ENCODE results near the gene PIP4K2A. TPM values are rescaled to one million over a fixed set of nuclear protein-coding genes. Genes with fewer than 3 reads are reported as not detected.

The PIP4K2A gene
- total and polyA plus RNA-seq, 9 donors, result 4.3 to 85.6 (median 18.4) TPM

DNA sequence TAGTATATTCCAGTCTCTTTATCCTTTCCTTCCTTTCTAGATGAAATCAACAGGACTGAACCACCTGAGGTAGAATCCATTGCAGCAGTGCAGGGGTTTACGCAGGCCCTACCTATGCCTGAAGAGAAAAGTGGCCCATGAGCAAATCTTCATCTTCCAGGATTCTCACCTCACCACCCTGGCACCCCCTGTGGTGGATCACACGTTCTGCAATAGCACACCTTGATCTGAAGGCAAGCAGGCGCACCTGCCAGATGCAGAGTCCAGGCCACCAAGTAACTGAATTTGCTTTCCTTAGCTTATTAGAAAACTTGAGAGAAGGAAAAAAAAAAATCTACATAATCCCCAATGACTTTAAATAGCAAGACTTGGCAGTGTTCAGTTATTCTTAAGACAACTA, 121.4 kb downstream of the PIP4K2A start:
- 89 to 93% (median 90%) methylated on average over 3 of the region's 3 CpGs for WGBS, 3 donors
- Histone ChIP-seq H3K4me1 (ENCODE audit: insufficient read depth) (no peaks in the 10 kb centered on the region), H3K36me3 (no peaks in the 10 kb centered on the region), H3K9me3 (no peaks in the 10 kb centered on the region), H3K27ac (no peak overlapping the region), H3K4me3 (no peak overlapping the region), H3K27me3 (no peaks in the 10 kb centered on the region)
- DNase-seq, result no peak
- TF ChIP-seq, protein P1, sequence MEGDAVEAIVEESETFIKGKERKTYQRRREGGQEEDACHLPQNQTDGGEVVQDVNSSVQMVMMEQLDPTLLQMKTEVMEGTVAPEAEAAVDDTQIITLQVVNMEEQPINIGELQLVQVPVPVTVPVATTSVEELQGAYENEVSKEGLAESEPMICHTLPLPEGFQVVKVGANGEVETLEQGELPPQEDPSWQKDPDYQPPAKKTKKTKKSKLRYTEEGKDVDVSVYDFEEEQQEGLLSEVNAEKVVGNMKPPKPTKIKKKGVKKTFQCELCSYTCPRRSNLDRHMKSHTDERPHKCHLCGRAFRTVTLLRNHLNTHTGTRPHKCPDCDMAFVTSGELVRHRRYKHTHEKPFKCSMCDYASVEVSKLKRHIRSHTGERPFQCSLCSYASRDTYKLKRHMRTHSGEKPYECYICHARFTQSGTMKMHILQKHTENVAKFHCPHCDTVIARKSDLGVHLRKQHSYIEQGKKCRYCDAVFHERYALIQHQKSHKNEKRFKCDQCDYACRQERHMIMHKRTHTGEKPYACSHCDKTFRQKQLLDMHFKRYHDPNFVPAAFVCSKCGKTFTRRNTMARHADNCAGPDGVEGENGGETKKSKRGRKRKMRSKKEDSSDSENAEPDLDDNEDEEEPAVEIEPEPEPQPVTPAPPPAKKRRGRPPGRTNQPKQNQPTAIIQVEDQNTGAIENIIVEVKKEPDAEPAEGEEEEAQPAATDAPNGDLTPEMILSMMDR (IDR thresholded peaks at IDR 0.05), result no peak
- no peak for TF ChIP-seq EP300 (IDR thresholded peaks at IDR 0.05)
- TF ChIP-seq POLR2A (IDR thresholded peaks at IDR 0.05), result no peak
- intact Hi-C loops (cut with DNase I), result loop anchor here in 1 of 4 donors (10.0 kb wide), 1 partner anchor 122 kb away; the partner anchor contains the start of gene PIP4K2A

DNA sequence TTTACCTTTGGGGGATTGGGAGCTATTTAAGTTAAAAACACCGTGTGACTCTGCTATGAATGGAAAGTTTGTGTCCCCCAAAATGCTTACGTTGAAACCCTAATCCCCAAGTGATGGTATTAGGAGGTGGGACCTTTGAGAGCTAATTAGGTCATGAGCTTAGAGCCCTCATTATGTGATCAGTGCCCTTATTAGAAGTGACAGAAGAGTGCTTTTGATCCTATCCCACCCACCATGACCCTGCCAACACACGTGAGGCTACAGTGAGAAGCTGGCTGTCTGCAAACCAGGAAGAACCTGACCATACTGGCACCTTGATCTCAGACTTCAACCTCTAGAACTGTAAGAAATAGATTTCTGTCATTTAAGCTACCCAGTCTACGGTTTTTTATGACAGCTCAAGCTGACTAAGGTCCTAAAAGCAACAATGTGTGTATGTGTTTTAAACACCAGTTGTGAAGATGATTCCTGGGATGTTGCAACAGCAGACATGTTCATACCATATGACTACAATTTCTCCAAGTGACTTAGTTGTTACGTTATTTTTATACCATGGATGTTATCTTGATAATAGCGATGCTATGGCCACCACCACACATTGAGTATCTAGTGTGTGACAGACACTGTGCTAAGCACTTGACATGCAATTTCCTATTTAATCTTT, 124.4 kb downstream of the PIP4K2A start:
- intact Hi-C loops (cut with DNase I), result loop anchor here in 1 of 4 donors (10.0 kb wide), 1 partner anchor 125 kb away; the partner anchor contains the start of gene PIP4K2A
- TF ChIP-seq, protein P1 (IDR thresholded peaks at IDR 0.05), result no peak
- no peak for TF ChIP-seq POLR2A (IDR thresholded peaks at IDR 0.05)
- no peak for TF ChIP-seq EP300 (IDR thresholded peaks at IDR 0.05)
- H3K9me3 ChIP-seq, result no peaks in the 10 kb centered on the region
- 74 to 88% (median 87%) methylated on average over 6 of the region's 6 CpGs for WGBS, 3 donors
- no peaks in the 10 kb centered on the region for H3K36me3 ChIP-seq
- DNase-seq, result no peak
- H3K27me3 ChIP-seq, result no peaks in the 10 kb centered on the region
- no peaks in the 10 kb centered on the region for H3K4me1 ChIP-seq (ENCODE audit: insufficient read depth)
- no peak overlapping the region for H3K4me3 ChIP-seq
- no peak overlapping the region for H3K27ac ChIP-seq

DNA sequence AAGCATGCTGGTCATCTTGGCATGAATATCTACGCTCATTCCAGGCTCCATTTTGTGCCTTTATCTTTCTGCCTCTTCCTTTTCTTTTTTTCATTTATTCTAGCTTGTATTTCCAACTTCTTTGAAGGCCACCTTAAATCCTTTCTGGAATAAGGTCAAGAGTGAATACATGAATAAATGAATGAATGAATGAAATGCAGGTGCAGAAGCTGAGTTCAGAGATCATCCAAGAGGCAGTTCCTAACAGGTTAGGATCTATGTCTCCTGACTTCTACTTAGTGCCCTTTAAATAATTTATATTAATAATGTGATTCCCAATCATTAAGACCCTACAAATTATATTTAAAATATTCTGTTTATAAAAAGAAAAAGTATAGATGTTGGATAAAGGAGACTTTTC, 125.9 kb downstream of the PIP4K2A start:
- H3K9me3 ChIP-seq, result no peaks in the 10 kb centered on the region
- H3K4me3 ChIP-seq, result no peak overlapping the region
- no peaks in the 10 kb centered on the region for H3K4me1 ChIP-seq (ENCODE audit: insufficient read depth)
- intact Hi-C loops (cut with DNase I), result no loop called here
- no peak for DNase-seq
- no peaks in the 10 kb centered on the region for H3K36me3 ChIP-seq
- TF ChIP-seq, protein P1 (IDR thresholded peaks at IDR 0.05), result no peak
- TF ChIP-seq POLR2A (IDR thresholded peaks at IDR 0.05) (no peak), EP300 (IDR thresholded peaks at IDR 0.05) (no peak)
- no peak overlapping the region for H3K27ac ChIP-seq
- 94 to 100% (median 98%) methylated on average over 1 of the region's 1 CpG for WGBS, 3 donors
- H3K27me3 ChIP-seq, result no peaks in the 10 kb centered on the region

DNA sequence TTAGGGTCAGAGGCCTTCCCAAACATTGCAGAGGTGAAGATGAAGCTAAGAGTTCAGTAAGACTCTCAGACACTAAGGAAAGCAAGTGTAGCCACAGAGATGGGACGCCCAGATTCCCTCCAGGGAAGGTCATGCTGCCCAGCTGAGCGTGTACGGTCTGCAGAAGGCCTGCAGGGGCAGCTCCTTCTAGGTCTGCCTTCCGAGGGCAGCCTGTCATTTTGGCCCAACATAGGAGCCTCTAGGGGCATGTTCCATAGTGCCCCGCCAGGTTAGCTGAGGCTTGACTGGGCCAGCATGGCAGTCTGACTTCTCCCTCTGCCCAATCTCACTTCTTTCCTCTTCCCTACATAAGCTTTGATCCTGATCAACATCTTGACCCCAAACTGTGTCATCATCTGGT, 130.7 kb downstream of the PIP4K2A start:
- H3K4me1 ChIP-seq (ENCODE audit: insufficient read depth), result no peaks in the 10 kb centered on the region
- no peaks in the 10 kb centered on the region for H3K27me3 ChIP-seq
- no peak for TF ChIP-seq POLR2A (IDR thresholded peaks at IDR 0.05)
- TF ChIP-seq EP300 (IDR thresholded peaks at IDR 0.05), result no peak
- TF ChIP-seq, protein P1 (IDR thresholded peaks at IDR 0.05), result no peak
- H3K36me3 ChIP-seq, result no peaks in the 10 kb centered on the region
- H3K4me3 ChIP-seq, result no peak overlapping the region
- WGBS, 3 donors, result 89 to 94% (median 90%) methylated on average over 5 of the region's 5 CpGs
- H3K9me3 ChIP-seq, result no peaks in the 10 kb centered on the region
- H3K27ac ChIP-seq, result no peak overlapping the region
- intact Hi-C loops (cut with DNase I), result no loop called here
- DNase-seq, result no peak
